NT2/D1 (cell line): ENCODE results near the gene AKT3.

Experiments
- YY1 ChIP-seq: IDR thresholded peaks from 2 replicates; pipeline ENCODE4 v1.6.1; 2011; ENCODE audit not compliant: insufficient read length, insufficient read depth
- ZNF274 ChIP-seq: IDR thresholded peaks from 2 replicates; pipeline ENCODE4 v1.6.1; 2011; ENCODE audit warnings: mild to moderate bottlenecking, low read depth, low read length

- no peak for TF ChIP-seq ZNF274
- TF ChIP-seq YY1, result no peak
These were observed 287.6 kb downstream of the AKT3 start for GRCh38 chr1:243562473-243562872.
